NB4 (cell line): Measurements from ENCODE around the gene NAPA.

Source experiments
- DNase-seq: peaks from one replicate; pipeline ENCODE4 v3.0.0; 2010; ENCODE audit warnings: low read depth
- H3K4me3 ChIP-seq: one replicate; pipeline ENCODE4 v1.5.1; 2011; ENCODE audit warnings: mild to moderate bottlenecking, low read depth, low read length, moderate library complexity
- CTCF ChIP-seq: IDR thresholded peaks from one replicate; pipeline ENCODE4 v1.5.1; 2012; ENCODE audit warnings: low read depth, low read length
- MAX ChIP-seq: IDR thresholded peaks from 2 replicates; pipeline ENCODE4 v1.6.1; 2011; ENCODE audit warnings: low read depth, low read length
- MYC ChIP-seq: IDR thresholded peaks from 2 replicates; pipeline ENCODE4 v1.6.1; 2011; ENCODE audit warnings: low read depth, low read length
- POLR2A ChIP-seq: IDR thresholded peaks from 2 replicates; pipeline ENCODE4 v1.6.1; 2011; ENCODE audit warnings: mild to moderate bottlenecking; ENCODE audit not compliant: insufficient read length; ENCODE audit errors: extremely low read depth

Gene NAPA

GRCh38 chr19:47493378-47494210 is 21.3 kb downstream of the NAPA start:
- no peak overlapping the region for H3K4me3 ChIP-seq
- DNase-seq: no peak
- TF ChIP-seq POLR2A: no peak
- TF ChIP-seq MAX: no peak
- no peak for TF ChIP-seq MYC
- TF ChIP-seq CTCF: no peak

GRCh38 chr19:47492571-47493377 is 22.1 kb downstream of the NAPA start:
- TF ChIP-seq MAX: no peak
- TF ChIP-seq CTCF: no peak
- TF ChIP-seq MYC: no peak
- TF ChIP-seq POLR2A: no peak

GRCh38 chr19:47492137-47492533 is 22.7 kb downstream of the NAPA start:
- no peak for DNase-seq
- H3K4me3 ChIP-seq: no peak overlapping the region
- TF ChIP-seq POLR2A (no peak), MYC (no peak), MAX (no peak), CTCF (no peak)

More at GRCh38 chr19:47492571-47493377, 22.1 kb downstream of the NAPA start:
- H3K4me3 ChIP-seq: no peak overlapping the region
- no peak for DNase-seq

GRCh38 chr19:47491358-47492136 is 23.3 kb downstream of the NAPA start:
- no peak for DNase-seq
- no peak for TF ChIP-seq POLR2A
- no peak for TF ChIP-seq CTCF
- no peak for TF ChIP-seq MYC
- no peak for TF ChIP-seq MAX

GRCh38 chr19:47490847-47491246 is 24.0 kb downstream of the NAPA start:
- H3K4me3 ChIP-seq: no peak overlapping the region
- DNase-seq: no peak
- TF ChIP-seq MAX (no peak), MYC (no peak), CTCF (no peak), POLR2A (no peak)

More at GRCh38 chr19:47491358-47492136, 23.3 kb downstream of the NAPA start:
- H3K4me3 ChIP-seq: no peak overlapping the region
